NCI-H1105 treated with DMSO at 0.1 percent for 48 hours (cell line): Measurements from ENCODE around the gene REC114.
"Not testable (repeated sequence)": the region's sequence is repeated elsewhere in the genome, so short reads cannot be mapped to it uniquely, and the experiment has no call there.

Experiments used
- DNase-seq: peaks from one replicate; lab custom pipeline; 2025; lab: John Stamatoyannopoulos, UW

The REC114 gene

GRCh38 chr15:73575636-73576247 lies 132.8 kb downstream of the REC114 start:
- DNase-seq: no peak

- not testable (repeated sequence) for DNase-seq
Observed at GRCh38 chr15:73577593-73577992, 134.6 kb downstream of the REC114 start.

DNA sequence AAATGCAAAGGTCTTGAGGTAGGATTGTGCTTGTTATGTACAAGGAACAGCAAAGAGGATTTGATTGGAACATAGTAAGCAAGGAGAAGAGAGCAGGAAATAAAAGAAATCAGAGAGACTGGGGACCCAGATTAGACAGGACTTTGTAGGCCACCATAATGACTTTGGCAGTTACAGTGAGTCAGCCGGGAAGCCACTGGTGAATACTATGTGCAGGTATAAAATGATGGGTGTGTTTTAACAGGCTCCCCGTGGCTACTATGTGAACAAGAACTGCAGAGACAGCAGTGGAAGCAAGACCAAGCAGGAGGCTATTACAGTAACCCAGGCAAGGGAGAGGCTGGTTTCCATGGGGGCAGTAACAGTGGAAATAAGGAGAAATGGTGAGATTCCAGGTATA lies 135.1 kb downstream of the REC114 start:
- no peak for DNase-seq

DNA sequence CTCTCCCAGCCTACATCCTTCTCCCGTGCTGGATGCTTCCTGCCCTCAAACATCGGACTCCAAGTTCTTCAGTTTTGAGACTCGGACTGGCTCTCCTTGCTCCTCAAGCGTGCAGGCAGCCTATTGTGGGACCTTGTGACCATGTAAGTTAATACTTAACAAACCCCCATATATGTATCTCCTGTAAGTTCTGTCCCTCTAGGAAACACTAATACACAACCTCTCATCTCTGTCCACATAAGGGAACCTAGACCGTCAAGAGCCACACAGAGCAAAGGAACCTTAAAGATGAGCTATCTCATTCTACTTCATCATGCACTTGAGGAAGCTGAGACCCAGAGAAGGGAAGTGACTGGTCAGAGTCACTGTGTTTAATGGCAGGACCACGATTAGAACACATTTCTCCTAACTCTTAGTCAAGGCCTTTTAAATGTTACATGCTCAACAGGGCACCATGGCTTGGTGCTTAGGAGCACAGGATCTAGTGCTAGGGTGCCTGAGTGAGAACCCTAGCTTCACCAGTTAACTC lies 140.0 kb downstream of the REC114 start:
- DNase-seq: no peak

DNA sequence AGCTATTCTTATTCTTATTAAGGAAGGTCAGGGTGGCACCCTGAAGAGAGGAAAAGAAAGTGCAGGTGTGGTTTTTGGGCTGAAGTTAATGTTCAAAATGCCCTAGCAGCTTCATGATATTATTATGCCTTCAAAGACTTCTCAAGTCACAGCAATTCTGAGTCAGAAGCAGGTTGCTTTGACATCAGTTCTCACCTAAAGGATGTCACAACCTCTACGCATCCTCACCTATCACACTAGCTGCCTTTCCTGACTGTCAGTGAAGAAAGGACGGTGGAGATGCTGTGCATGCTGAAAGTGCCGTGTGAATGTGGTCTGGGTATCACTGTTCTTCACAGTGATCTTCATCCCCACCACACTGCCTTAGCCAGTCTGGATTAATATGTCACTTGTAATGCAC lies 140.6 kb downstream of the REC114 start:
- DNase-seq: no peak

DNA sequence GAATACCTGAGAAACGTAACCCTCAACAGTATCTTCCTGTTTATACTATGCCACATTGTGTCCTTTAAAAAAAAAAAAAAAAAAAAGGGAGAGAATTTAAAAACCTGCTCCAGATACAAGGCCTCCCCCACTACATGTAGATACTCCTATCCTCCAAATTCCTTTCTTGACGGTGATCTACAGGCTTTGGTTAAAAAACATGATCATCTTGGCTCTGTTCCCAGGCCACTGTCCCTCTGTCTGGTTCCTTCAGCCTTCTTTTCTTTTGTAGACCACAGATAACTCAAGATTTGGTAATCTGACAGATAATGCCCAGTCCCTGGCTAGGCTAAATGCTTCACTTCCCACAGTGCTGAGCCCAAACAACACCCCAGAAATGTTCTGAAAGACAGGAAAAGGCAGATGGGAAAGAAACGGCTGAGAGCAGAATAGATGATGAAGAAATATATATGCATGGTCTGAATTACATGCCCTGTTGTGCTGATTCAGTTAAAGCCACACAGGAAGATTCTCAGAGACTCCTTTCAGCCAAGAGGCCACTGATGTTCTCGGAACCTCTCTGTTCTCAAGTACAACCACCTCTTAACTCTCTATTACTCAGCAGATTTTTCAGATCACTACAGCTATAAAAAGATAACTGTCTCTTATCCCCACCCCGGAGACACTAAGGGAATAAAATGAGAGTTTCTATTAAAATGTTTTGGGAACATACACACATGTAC lies 141.9 kb downstream of the REC114 start:
- no peak for DNase-seq

GRCh38 chr15:73585871-73586654 lies 143.1 kb downstream of the REC114 start:
- DNase-seq: no peak

- DNase-seq: no peak
Observed at GRCh38 chr15:73589766-73590165, 146.8 kb downstream of the REC114 start.

GRCh38 chr15:73590263-73590662 lies 147.3 kb downstream of the REC114 start:
- no peak for DNase-seq

DNA sequence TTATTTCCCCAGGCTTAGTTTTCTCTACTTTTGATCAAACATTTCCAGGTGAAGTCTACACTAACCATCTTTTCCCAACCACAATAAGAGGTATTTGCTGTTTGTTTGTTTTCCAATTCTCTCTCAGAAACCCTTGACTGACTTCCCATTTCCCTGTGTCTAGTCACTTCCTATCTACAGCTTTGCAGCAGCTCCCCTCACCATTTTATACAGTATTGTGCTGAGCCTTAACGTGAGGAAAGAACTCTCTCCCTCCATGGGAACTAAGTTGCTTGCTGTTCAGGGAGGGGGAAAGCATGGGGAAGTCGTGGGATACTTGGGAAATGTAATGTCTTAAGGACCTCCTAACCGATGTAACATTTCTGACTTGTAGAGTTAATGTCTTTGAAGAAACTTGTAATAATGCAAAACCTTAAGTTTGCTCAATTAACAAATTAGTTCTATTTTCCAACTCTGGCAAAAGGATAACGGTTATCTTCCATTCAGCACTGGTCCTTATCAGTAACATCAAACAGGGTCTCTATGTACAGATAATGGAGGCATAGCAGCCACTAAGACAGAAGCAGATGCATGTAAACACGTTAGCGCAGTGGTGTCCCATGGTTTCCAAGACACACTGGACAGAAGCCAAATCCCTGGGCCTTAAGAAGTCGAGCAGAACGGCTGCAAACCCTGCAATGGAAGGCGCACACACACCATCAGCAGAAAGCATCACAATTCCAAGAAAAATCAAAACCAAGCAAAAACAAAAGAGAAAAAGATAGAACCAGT lies 150.5 kb downstream of the REC114 start:
- DNase-seq: peak; percentile 32

- DNase-seq: no peak
Observed at GRCh38 chr15:73594109-73594508, 151.1 kb downstream of the REC114 start.

- no peak for DNase-seq
Observed at GRCh38 chr15:73596174-73596573, 153.2 kb downstream of the REC114 start.

DNA sequence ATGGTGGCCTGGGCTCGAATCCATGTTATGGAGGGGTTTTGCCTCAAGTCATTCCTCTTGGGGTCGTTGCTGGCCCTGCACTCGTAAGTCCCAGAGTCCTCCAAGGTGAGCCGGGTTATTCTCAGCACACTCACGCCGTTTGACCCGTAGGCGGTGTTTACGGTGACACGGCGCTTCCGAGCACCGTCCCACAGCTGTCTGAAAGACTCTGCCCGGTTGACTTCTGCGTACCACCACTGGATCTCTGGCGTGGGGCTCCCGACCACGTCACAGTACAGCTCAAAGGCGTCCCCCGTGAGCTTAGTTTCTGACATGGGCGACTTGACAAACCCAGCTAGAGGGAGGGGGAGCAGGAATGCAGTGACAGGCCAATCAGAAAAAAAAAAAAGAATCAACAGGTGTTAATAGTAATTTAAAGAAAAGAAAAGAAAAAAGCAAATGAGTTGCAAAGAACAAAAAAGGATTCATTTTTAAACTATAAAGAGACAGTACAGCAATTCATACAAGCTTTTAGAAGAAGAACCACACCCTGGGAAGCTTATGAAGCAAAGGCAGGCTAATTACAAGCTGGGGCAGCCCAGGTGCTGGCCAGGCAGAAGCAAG lies 154.2 kb downstream of the REC114 start:
- DNase-seq: no peak

- no peak for DNase-seq
Observed at GRCh38 chr15:73598530-73599160, 155.7 kb downstream of the REC114 start.

DNA sequence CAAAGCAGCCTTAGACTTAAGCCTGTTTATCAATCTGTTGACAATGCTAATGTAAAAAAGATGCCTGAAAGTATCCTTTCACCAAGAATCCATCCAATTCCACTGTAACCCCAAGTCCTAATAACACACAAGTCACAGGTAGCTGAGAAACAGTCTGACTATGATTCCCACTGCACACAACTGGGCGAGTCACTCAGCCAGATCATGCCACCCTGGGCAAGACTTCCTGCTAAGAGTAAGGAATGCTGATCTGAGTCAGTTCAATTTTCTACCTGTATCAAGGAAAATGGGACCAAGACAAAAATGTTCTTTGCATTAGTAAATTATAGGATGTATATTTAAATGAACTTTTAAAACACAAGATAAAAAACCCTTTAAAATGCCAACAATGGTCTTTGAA lies 157.0 kb downstream of the REC114 start:
- no peak for DNase-seq

GRCh38 chr15:73600413-73601335 lies 157.7 kb downstream of the REC114 start:
- no peak for DNase-seq

- DNase-seq: no peak
Observed at GRCh38 chr15:73601451-73602445, 158.8 kb downstream of the REC114 start.

- no peak for DNase-seq
Observed at GRCh38 chr15:73602446-73602843, 159.5 kb downstream of the REC114 start.

DNA sequence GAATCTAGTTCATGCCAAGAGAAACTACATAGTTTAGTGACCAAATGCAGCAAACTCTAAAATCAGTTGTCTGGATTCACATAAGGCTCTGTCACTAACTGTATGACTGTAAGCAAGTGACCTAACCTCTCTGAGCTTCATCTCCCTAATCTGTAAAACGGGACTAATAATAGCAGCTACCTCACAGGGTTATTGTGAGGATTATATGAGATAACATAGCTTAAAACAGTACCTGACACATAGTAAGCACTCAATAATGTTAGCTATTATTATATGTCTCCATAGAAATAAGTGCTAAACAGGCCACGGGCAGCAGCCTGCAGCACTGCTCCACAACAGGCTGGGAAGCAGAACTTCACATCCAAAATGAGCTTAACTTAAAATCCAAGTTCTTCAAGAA lies 160.0 kb downstream of the REC114 start:
- DNase-seq: no peak
